HG03025 (cell line): ENCODE results near the gene FGD6.
"Not testable (repeated sequence)": the region's sequence is repeated elsewhere in the genome, so short reads cannot be mapped to it uniquely, and the experiment has no call there.

Source experiments
- ATAC-seq: cut with Tn5 transposase; IDR thresholded peaks from one replicate; pipeline ENCODE4 v1.9.1; 2021; ENCODE audit warnings: mild to moderate bottlenecking, moderate library complexity; ENCODE audit not compliant: unreplicated experiment, low FRiP score

Gene FGD6

DNA sequence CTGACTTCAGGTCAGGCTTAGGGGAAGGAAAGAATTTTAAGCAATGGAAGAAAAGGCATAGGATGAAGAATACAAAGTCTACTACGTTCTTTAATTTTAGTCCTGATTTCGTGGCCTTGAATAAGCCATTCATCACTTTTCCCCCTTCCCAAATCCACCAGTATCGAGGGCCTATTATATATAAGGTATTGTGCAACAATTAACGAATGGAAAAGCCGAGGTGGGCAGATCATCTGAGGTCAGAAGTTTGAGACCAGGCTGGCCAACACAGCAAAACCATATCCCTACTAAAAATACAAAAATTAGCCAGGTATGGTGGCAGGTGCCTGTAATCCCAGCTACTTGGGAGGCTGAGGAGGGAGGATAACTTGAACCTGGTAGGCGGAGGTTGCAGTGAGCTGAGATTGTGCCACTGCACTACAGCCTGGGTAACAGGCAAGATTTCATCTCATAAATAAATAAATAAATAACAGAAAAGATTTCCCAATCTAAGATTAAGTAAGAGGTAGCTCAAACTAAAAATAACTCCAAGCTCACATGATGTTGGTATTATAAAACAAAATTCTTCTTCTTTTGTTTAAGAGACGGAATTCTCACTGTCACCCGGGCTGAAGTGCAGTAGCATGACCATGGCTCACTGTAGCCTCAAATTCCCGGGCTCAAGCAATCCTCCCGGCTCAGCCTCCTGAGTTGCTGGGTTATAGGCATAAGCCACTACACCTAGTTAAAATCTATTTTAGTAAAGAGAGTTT is 85.5 kb downstream of the FGD6 start:
- no peak for ATAC-seq

DNA sequence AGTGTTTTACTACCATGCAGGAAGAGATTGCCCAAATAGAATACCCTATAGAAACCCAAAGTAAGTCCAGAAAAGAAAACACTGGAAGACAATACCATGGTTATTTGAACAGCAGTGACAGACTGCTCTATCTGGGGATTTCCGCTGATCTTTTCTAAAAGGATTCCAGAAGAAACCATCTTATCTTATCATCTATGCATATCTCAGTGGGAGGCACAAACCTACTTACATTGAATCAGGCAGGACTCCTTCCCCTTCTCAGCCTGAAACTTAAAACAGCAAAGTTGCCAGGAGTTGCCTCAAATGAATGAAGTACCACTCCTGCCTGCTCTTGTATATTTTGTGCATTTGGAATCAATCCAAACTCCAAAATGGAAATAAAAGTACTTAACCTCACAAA is 87.2 kb downstream of the FGD6 start:
- ATAC-seq = no peak

DNA sequence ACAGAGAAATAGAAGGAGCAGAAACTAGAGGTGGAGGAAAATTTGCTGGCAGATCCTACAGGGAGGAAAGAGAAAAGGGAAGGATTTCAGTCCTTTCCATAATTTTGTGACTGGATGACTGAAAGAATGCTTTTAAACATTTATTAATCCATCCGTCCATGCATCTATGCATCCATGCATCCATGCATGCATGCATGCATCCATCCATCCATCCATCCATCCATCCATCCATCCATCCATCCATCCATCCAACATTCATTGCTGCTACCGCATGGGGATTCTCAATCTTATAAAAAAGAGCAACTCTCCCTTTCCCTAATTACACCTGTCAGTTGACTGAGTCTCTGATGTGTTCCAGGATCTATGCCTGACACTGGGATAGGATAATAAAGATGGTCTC is 88.2 kb downstream of the FGD6 start:
- no peak for ATAC-seq

DNA sequence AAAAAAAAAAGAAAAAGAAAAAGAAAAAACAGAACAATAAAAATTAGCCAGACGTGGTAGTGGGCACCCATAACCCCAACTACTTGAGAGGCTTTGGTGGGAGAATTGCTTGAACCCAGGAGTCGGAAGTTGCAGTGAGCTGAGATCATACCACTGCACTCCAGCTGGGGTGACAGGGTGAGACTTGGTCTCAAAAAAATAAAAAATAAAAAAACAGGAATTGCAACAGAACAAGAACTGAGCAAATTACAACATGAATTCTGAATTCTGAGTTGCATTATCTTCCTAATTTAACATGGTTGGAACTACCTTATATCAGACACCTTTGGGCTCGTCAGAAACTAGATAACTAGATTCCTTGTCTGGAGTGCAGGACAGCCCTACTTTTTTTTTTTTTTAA is 90.5 kb downstream of the FGD6 start:
- no peak for ATAC-seq

DNA sequence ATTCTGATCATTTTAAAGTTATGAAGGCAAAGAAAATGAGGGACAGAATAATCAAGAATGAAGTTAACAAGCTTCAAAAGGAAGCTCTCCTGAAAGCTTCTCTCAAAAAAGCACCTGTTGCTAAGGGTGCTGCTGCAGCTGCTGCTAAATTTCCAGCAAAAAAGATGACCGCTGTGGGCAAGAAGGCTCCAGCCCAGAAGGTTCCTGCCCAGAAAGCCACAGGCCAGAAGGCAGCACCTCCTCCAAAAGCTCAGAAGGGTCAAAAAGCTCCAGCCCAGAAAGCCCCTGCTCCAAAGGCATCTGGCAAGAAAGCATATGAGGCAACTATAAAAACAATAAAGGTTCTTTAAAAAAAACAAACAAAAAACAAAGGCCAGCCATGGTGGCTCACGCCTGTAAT is 91.2 kb downstream of the FGD6 start:
- ATAC-seq = no peak

DNA sequence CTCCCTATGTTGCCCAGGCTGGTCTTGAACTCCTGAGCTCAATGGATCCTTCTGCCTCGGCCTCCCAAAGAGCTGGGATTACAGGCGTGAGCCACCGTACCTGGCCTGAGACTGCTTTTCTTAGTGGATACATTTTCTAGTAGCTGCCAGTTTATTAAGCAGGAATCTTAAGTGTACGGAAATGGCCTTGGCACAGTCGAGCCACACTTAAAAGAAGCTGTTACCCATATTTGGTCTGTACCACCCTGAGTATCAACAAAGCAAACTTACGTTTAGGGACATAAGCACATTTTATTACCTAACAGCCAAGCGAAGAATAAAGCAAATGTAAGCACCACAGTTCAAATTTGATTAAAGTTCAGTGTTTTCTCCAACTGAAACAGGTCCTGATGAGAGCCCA is 93.2 kb downstream of the FGD6 start:
- ATAC-seq = no peak

DNA sequence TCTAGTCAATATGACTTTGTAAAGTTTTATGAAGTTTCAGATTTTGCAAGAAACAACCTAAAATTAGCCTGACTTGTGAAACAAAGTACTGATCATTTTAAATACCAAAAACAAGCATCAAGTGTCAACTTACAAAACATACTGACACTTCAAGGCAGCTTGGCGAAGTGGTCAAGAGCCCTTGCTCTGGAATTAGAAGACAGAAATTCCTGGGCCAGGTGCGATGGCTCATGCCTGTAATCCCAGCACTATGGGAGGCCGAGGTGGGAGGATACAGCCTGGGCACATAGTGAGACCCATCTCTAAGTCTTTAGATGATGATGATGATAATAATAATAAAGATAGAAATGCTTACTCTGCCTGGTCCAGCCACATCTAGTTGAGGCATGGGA is 98.5 kb downstream of the FGD6 start:
- no peak for ATAC-seq

DNA sequence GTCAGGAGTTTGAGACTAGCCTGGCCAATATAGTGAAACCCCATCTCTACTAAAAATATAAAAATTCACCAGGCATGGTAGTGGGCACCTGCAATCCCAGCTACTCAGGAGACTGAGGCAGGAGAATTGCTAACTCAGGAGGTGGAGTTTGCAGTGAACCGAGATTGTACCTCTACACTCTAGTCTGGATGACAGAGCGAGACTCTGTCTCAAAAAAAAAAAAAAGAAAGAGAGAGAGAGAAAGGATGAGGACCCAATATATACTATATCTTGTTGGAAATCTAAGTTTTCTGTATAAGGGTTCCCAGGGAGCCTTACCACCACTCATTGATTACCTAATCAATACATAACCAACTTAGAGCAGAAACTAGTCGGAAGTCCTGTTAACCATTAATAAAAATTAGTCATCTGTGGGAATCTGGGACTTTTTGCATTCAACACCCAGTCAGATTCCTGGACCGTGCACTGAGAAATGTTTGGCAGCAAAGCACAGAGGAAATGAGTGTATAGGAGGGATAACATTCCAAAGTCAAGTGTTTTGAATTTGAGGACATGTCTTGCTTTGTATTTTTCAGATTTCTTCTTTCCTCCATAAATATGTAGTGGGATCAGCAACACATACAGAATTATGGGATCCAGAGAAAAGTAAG is 99.0 kb downstream of the FGD6 start:
- no peak for ATAC-seq

DNA sequence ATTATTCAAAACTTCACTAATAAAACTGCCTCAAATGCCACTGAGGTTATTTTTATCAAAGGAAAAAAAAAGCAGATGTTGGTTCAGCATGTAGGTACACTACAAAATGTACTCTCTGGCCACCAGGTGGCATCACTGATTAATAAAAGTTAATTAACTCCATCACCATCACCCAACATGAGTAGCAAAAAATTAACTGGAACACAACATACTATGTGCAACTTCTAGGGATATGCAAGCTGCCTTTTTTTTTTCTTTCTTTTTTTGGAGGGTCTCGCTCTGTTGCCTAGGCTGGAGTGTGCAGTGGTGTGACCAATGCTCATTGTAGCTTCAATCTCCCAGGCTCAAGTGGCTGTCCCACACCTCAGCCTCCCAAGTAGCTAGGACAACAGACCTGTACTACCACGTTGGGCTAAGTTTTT is 100.1 kb downstream of the FGD6 start:
- ATAC-seq = no peak

DNA sequence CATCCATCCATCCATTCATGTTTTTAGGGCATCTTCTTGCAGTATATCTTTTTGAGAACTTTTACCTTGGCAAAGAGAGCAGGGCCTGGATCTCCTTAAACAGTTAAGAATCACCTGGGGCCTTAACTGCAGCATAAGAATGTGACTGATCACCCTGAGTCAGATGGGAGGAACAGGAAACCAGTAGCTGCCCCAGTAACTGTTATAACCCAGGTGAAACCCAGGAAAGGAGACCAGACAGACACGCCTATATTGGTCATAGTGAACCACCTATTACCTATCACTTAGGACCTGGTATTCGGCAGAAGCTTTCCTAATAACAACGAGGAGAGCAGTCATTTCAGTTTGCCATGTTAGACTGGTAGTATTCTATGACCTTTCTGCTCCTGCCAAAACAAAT is 100.5 kb downstream of the FGD6 start:
- ATAC-seq = no peak

DNA sequence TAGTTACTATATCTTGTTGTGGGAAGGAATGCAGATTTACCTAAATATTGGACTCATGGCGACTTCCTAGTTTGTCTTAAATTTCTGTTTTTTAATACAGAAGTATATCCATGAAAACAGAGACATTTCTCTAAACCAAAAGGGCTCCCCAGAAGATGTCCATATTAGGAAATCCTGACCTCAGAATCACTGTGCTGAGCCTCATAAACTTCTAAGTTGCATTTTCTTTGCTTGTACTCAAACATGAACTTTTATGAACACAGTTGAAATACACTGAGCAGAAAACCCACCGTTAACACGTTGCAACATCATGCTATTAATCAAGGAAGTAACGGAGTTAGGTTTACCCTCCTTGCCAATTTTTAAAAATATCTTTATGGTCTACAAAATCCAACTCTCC is 100.9 kb downstream of the FGD6 start:
- no peak for ATAC-seq

DNA sequence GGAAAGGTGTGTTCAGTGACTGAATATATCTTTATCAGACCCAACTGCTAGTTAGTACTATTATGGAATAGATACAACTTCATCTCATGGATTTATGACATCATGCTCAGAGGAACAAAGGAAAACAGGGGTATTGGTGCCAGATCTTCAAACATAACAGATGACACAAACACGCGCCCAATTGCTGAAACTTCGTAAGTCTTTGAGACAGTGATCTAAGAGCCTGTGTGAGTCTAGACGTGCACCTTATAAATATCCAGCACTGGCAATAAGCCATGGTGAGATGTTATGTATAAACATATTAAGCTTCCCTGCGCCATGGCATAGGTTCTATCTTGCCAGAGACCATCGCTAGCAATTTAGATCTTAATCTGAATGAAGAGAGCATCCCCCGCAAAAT is 101.6 kb downstream of the FGD6 start:
- ATAC-seq = no peak

DNA sequence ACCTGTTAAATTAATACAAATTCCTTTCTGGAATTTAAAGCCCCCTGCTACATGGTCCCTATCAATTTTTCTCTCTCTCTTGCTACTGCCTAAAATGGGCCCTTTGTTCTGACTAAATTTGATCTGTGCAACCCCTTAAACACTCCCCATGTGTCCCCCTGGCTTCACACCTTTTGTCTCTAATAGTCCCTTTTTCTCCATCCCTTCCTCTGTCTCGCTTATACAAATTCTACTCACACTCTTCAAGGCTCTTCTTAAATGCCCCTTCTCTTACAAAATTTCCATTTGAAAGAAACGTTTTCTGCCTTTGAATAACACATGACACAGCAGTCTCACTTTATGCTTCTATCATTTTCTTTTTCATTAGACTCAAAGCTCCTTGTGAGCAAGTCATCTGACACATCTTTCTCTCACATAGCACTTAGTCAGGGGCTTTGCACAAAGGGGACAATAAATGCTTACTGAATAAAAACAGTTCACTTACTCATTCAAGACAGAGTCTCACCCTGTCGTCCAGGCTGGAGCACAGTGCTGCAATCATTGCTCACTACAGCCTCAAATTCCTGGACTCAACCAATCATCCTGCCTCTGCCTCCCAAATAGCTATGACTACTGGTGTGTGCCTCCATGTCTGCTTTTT is 102.4 kb downstream of the FGD6 start:
- no peak for ATAC-seq

DNA sequence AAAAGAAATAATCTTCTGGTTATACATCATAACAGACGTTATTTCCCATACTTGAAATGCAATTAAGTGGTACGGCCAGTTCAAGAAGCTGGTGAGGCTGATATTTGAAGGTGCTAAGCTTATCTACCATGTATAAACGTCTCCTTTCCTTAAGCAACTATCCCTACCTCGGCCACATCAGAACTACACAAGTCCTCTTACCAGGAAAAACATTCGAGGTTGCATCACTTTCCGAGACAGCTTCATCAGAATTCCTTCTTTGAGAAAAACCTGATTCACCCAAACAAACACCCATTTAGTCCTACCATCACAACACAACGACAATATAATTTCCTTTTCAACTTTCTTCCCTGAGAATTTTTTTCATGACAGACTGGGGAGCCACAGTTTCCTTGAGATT is 109.9 kb downstream of the FGD6 start:
- no peak for ATAC-seq

DNA sequence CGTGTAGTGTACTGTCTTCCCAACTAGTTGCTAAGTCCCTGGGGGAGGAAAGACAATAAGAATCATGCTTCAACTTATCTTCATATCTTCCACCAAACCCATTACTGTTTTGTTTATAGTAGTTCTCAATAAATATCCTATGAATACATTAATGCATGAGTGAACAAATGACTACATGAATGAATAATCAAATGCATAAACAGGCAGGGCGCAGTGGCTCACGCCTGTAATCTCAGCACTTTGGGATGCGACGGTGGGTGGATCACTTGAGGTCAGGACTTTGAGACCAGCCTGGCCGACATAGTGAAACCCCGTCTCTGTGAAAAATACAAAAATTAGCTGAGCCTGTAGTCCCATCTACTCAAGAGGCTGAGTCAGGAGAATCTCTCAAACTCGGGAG is 111.7 kb downstream of the FGD6 start:
- ATAC-seq = no peak

DNA sequence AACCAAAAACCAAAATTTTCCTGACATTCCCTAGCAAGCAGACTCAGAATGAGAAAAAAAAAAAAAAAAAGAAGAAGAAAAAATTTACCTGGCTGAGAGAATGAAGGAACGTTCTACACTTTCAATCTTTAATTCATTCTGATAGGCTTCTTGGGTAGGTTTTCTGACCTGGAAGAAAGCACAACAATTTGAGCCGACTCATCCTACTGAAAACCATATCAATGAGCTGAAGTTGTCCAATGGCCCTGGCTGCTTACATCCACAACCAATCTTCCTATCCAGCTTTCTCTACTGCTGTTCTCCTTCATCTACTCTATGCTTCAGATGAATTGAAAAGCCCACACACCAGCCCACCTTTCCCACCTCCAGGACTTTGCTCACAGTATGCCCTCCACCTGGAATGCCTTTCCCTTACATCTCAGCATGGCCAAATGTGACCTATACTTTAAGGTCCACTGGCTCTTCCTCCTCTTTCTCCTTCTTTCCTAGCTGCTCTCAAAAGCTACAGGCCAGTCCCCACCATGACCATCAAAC is 112.3 kb downstream of the FGD6 start:
- ATAC-seq = no peak

DNA sequence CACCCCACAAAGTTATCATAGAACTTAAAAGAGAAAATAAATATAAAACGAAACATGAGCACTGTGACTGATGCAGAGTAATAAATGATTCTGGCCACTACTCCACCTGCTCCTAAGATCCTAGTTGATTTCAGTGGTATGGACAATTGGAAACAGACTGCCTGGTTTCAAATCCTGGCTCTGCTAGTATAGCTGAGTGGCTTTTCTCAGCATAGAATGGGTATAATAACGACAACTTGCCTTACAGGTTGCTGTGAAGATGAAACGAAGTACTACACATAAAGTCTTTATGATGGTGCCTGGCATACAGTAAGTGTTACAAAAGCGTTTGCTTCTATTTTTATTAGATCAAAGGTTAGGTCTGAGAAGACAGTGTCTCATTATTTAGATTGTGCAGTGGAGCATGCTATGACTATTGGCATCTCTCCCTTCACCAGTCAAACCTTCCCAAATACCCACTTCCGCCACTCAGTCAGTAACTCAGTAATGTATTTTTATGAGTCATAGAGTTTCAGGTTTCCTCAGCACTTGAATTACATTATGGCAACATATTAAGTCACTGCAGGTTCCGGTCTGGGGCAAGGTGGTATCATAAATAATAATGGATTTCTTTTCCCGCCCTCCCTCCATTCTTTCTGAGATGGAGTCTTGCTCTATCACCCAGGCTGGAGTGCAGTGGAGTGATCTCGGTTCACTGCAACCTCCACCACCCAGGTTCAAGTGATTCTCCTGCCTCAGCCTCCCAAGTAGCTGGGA is 114.2 kb downstream of the FGD6 start:
- no peak for ATAC-seq

DNA sequence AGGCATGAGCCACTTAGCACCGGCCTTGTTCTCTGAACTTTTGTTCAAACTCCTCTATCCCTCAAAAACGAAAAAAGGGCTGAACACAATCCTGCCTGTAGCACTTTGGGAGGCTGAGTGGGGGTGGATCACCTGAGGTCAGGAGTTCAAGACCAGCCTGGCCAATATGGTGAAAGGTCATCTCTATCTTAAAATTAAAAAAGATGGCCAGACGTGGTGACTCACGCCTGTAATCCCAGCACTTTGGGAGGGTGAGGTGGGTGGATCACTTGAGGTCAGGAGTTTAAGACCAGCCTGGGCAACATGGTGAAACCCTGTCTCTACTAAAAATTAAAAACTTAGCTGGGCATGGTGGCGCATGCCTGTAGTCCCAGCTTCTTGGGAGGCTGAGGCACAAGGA is 115.3 kb downstream of the FGD6 start:
- ATAC-seq = not testable (repeated sequence)

DNA sequence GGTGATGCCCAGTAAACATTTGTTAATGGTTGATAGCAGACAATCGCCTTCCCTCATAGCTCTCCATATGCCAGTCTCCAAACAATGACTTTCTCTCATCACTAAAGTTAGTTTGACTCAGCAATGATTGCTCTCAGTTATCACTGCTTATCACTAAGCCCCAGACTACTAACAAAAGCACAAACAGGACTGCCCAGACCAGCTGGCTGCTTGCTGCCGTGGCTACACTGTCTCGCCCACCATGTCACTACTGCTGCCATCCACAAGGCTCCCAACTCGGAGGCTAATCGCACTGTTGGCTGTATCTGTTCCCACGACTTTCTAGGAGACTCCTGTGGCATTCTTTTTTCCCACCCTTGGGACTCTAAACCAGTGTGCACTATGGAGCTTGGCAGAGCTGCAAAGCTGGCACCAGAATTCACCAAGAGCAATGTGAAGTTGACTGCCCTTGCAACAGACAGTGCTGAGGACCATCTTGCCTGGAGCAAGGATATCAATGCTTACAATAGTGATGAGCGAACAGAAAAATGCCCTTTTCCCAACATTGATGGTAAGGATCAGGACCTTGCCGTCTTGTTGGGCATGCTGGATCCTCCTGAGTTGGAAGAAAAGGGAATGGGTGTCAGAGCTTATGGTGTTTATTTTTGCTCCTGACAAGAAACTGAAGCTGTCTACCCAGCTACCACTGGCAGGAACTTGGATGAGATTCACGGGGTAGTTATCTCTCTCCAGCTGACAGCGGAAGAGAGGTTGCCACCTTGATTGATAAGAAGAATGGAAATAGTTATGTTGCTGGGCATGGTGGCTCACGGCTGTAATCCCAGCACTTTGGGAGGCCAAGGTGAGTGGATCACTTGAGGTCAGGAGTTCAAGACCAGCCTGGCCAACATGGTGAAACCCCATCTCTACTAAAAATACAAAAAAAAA is 116.7 kb downstream of the FGD6 start:
- no peak for ATAC-seq

DNA sequence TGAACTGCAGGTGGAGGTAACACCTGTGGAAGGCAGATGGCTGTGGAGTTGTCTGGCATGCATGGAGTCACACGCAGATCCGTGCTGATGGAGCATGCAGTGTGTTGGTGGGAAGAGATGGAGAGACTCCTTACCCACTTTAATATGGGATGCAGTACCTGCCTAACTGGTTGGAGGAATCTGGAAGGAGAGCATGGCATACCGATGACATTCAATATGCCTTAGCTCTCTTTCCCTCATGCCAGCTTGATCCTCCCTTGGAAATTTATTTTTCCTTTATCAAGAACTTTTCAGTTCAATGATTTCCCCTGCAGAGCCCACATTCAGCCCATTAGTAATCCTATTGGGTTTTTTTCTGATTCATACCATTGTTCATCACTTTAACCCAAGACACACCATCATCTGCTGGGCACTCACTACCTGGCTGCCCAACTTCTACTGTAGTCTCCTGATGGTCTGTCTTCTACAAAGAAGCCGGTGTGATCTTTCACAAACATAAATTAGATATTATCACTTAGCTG is 117.9 kb downstream of the FGD6 start:
- no peak for ATAC-seq
